HepG2 (cell line): ENCODE measurements around the gene MAP3K4.

Experiments used
- DMAP1 ChIP-seq: IDR thresholded peaks from 2 replicates; pipeline ENCODE4 v1.6.1; 2016
- MBD4 ChIP-seq: IDR thresholded peaks from 2 replicates; pipeline ENCODE4 v1.6.1; 2012; ENCODE audit warnings: low read length, inconsistent platforms, borderline replicate concordance
- NFRKB ChIP-seq: fragments of 450-650 bp; IDR thresholded peaks from 2 replicates; pipeline ENCODE4 v1.6.1; 2017
- NR3C1 ChIP-seq: sonication (generic); formaldehyde crosslinking; IDR thresholded peaks from 2 replicates; pipeline ENCODE4 v1.4.0; 2020; ENCODE audit warnings: missing genetic modification reagents
- REL ChIP-seq: sonication (generic); formaldehyde crosslinking; conservative IDR thresholded peaks from 2 replicates; pipeline ENCODE4 v1.8.0; 2022; ENCODE audit warnings: mild to moderate bottlenecking, missing genetic modification reagents, moderate library complexity
- RNF2 ChIP-seq: fragments of 450-650 bp; conservative IDR thresholded peaks from 2 replicates; pipeline ENCODE4 v1.6.1; 2016; ENCODE audit warnings: low read depth
- SP140L ChIP-seq: sonication (generic); formaldehyde crosslinking; IDR thresholded peaks from 2 replicates; pipeline ENCODE4 v1.4.0; 2020; ENCODE audit warnings: missing genetic modification reagents, borderline replicate concordance
- ZFP41 ChIP-seq: sonication (generic); formaldehyde crosslinking; IDR thresholded peaks from 2 replicates; pipeline ENCODE4 v1.4.0; 2020; ENCODE audit warnings: mild to moderate bottlenecking, missing genetic modification reagents, borderline replicate concordance
- ZKSCAN1 ChIP-seq: fragments of 150-350 bp; IDR thresholded peaks from 2 replicates; pipeline ENCODE4 v1.6.1; 2014; ENCODE audit warnings: low read length
- TF ChIP-seq, protein P1 (sequence below): sonication (generic); formaldehyde crosslinking; IDR thresholded peaks from 2 replicates; pipeline ENCODE4 v1.9.0; 2022; ENCODE audit warnings: missing genetic modification reagents, mild to moderate bottlenecking, borderline replicate concordance
- TF ChIP-seq, protein P2 (sequence below): IDR thresholded peaks from 2 replicates; pipeline ENCODE4 v1.6.1; 2012; ENCODE audit warnings: inconsistent platforms
- TF ChIP-seq, protein P3 (sequence below): sonication (generic); formaldehyde crosslinking; conservative IDR thresholded peaks from 2 replicates; pipeline ENCODE4 v1.4.0; 2020; ENCODE audit warnings: missing genetic modification reagents
- TF ChIP-seq, protein P4 (sequence below): sonication (generic); formaldehyde crosslinking; IDR thresholded peaks from 2 replicates; pipeline ENCODE4 v1.5.0; 2020; ENCODE audit warnings: mild to moderate bottlenecking, missing genetic modification reagents, moderate library complexity
- TF ChIP-seq, protein P5 (sequence below): sonication (generic); formaldehyde crosslinking; IDR thresholded peaks from 2 replicates; pipeline ENCODE4 v1.4.0; 2020; ENCODE audit warnings: low read depth, mild to moderate bottlenecking, missing genetic modification reagents

DNA sequence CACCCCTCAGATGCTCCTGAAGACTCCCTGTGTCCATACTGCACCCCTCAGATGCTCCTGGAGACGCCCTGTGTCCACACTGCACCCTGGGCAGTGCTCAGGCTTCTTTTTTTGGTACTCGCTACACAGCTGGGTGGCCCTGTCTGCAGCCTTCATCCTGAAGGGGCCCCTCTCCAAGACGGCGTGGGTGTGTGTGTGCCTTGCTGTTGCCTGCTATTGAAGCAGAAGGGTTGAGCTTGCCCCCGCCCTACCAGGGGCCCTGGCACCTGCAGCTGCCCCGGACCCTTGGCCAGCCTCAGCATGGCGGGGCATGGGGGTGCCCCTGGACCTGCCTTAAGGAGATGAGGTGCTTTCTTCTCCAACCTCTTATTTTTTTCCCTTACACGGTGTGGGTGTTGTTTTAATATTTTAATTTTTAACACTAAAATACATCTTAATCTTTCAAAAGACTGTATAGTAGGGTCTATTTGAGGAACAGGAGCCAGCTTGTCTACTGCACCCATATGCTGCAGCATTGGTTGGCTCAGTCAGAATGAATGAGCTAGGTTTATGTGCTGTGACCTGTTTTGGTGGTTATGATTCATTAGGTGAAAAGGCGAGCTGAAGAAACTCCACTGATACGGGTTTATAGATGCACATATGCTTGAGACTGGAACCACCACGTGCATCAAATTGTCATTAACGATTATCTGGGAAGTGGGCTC, 146.4 kb downstream of the MAP3K4 start:
- no peak for TF ChIP-seq ZKSCAN1
- TF ChIP-seq, protein P1, sequence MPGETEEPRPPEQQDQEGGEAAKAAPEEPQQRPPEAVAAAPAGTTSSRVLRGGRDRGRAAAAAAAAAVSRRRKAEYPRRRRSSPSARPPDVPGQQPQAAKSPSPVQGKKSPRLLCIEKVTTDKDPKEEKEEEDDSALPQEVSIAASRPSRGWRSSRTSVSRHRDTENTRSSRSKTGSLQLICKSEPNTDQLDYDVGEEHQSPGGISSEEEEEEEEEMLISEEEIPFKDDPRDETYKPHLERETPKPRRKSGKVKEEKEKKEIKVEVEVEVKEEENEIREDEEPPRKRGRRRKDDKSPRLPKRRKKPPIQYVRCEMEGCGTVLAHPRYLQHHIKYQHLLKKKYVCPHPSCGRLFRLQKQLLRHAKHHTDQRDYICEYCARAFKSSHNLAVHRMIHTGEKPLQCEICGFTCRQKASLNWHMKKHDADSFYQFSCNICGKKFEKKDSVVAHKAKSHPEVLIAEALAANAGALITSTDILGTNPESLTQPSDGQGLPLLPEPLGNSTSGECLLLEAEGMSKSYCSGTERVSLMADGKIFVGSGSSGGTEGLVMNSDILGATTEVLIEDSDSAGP (CRISPR knock-in tag), result no peak
- TF ChIP-seq ZFP41 (CRISPR knock-in tag), result no peak
- TF ChIP-seq, protein P2, sequence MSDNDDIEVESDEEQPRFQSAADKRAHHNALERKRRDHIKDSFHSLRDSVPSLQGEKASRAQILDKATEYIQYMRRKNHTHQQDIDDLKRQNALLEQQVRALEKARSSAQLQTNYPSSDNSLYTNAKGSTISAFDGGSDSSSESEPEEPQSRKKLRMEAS, result no peak
- no peak for TF ChIP-seq DMAP1 (CRISPR knock-in tag)
- TF ChIP-seq, protein P3, sequence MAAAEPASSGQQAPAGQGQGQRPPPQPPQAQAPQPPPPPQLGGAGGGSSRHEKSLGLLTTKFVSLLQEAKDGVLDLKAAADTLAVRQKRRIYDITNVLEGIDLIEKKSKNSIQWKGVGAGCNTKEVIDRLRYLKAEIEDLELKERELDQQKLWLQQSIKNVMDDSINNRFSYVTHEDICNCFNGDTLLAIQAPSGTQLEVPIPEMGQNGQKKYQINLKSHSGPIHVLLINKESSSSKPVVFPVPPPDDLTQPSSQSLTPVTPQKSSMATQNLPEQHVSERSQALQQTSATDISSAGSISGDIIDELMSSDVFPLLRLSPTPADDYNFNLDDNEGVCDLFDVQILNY, result no peak
- TF ChIP-seq, protein P4, sequence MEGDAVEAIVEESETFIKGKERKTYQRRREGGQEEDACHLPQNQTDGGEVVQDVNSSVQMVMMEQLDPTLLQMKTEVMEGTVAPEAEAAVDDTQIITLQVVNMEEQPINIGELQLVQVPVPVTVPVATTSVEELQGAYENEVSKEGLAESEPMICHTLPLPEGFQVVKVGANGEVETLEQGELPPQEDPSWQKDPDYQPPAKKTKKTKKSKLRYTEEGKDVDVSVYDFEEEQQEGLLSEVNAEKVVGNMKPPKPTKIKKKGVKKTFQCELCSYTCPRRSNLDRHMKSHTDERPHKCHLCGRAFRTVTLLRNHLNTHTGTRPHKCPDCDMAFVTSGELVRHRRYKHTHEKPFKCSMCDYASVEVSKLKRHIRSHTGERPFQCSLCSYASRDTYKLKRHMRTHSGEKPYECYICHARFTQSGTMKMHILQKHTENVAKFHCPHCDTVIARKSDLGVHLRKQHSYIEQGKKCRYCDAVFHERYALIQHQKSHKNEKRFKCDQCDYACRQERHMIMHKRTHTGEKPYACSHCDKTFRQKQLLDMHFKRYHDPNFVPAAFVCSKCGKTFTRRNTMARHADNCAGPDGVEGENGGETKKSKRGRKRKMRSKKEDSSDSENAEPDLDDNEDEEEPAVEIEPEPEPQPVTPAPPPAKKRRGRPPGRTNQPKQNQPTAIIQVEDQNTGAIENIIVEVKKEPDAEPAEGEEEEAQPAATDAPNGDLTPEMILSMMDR, result no peak
- TF ChIP-seq, protein P5, sequence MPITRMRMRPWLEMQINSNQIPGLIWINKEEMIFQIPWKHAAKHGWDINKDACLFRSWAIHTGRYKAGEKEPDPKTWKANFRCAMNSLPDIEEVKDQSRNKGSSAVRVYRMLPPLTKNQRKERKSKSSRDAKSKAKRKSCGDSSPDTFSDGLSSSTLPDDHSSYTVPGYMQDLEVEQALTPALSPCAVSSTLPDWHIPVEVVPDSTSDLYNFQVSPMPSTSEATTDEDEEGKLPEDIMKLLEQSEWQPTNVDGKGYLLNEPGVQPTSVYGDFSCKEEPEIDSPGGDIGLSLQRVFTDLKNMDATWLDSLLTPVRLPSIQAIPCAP (CRISPR knock-in tag), result no peak
- TF ChIP-seq RNF2, result no peak
- no peak for TF ChIP-seq NR3C1 (CRISPR knock-in tag)
- TF ChIP-seq MBD4, result no peak
- no peak for TF ChIP-seq NFRKB
- TF ChIP-seq REL (CRISPR knock-in tag), result no peak
- TF ChIP-seq SP140L (CRISPR knock-in tag), result no peak
